H1 (cell line): Measurements from ENCODE around the gene KRTDAP. TPM values are rescaled to one million over a fixed set of nuclear protein-coding genes. Genes with fewer than 3 reads are reported as not detected.

Source experiments
- CTCF ChIA-PET: fragments of 300-600 bp; sonication (Branson Sonifier 250); formaldehyde crosslinking; loops from one replicate; lab custom pipeline; 2021; ENCODE audit not compliant: partially characterized antibody; lab: Charles Lee
- POLR2A ChIA-PET: fragments of 300-600 bp; sonication (Branson Sonifier 250); formaldehyde crosslinking; loops from one replicate; lab custom pipeline; 2021; ENCODE audit warnings: inconsistent platforms; ENCODE audit not compliant: partially characterized antibody; lab: Charles Lee
- DNase-seq, 2 experiments: peaks; one replicate each; pipeline versions ENCODE4 v3.0.0 to v3.0.0-alpha.2; 2010 to 2022; ENCODE audit warnings: low spot score in 2 of 2, low read depth in 1 of 2, mixed read lengths in 1 of 2
- FAIRE-seq: peaks from 2 replicates; lab custom pipeline; 2011; peaks lifted over from hg19 to GRCh38; lab: Jason Lieb, UNC
- H2AFZ ChIP-seq: 2 replicates; pipeline ENCODE4 v1.8.1; 2012; ENCODE audit warnings: low read length, inconsistent platforms
- H2AK5ac ChIP-seq: 2 replicates; pipeline ENCODE4 v1.6.1; 2013; ENCODE audit warnings: low read depth, low read length
- H2BK120ac ChIP-seq: replicated peaks from 2 replicates; pipeline ENCODE3; 2013; ENCODE audit warnings: low read depth, low read length, inconsistent platforms
- H2BK12ac ChIP-seq: 2 replicates; pipeline ENCODE4 v1.6.1; 2013; ENCODE audit warnings: low read depth, low read length
- H2BK15ac ChIP-seq: 2 replicates; pipeline ENCODE4 v1.6.1; 2013; ENCODE audit warnings: low read length
- H2BK20ac ChIP-seq: 2 replicates; pipeline ENCODE4 v1.6.1; 2013; ENCODE audit warnings: low read length
- H2BK5ac ChIP-seq: 2 replicates; pipeline ENCODE4 v1.6.1; 2013; ENCODE audit warnings: low read depth, low read length
- H3K14ac ChIP-seq: 2 replicates; pipeline ENCODE4 v1.6.1; 2013; ENCODE audit warnings: inconsistent platforms; ENCODE audit not compliant: insufficient read length
- H3K18ac ChIP-seq: 2 replicates; pipeline ENCODE4 v1.6.1; 2013; ENCODE audit warnings: low read length; ENCODE audit errors: extremely low read depth
- H3K23ac ChIP-seq: 2 replicates; pipeline ENCODE4 v1.6.1; 2013; ENCODE audit warnings: inconsistent platforms; ENCODE audit not compliant: insufficient read length
- H3K23me2 ChIP-seq: 2 replicates; pipeline ENCODE4 v1.6.1; 2013; ENCODE audit warnings: low read depth, low read length
- H3K27ac ChIP-seq: 2 replicates; pipeline ENCODE4 v1.6.1; 2011; ENCODE audit warnings: low read depth, low read length, inconsistent platforms
- H3K27me3 ChIP-seq, 4 experiments: replicated peaks in 1 of 4; 1 replicate in 1 of 4; 2 replicates in 3 of 4; pipeline versions ENCODE4 v1.6.1 to v1.8.1; 2011 to 2013; ENCODE audit warnings: low read length in 3 of 4, mild to moderate bottlenecking in 3 of 4, inconsistent platforms in 2 of 4, mixed read lengths in 2 of 4, moderate library complexity in 1 of 4; ENCODE audit not compliant: control insufficient read depth in 3 of 4, insufficient read depth in 3 of 4; ENCODE audit errors: extremely low read depth in 1 of 4
- H3K36me3 ChIP-seq, 4 experiments: 2 replicates each; pipeline versions ENCODE4 v1.6.1 to v1.8.1; 2011 to 2013; ENCODE audit warnings: mild to moderate bottlenecking in 4 of 4, low read length in 3 of 4, moderate library complexity in 2 of 4, control low read depth in 1 of 4, inconsistent platforms in 1 of 4; ENCODE audit not compliant: insufficient read depth in 4 of 4, control insufficient read depth in 2 of 4
- H3K4ac ChIP-seq: replicated peaks from 2 replicates; pipeline ENCODE3; 2013; ENCODE audit warnings: low read length, low read depth, mixed read lengths, inconsistent platforms; ENCODE audit not compliant: insufficient read length
- H3K4me1 ChIP-seq, 4 experiments: replicated peaks in 1 of 4; 1 replicate in 1 of 4; 2 replicates in 3 of 4; pipeline versions ENCODE4 v1.6.1 to v1.8.1; 2011 to 2013; ENCODE audit warnings: low read length in 3 of 4, inconsistent platforms in 2 of 4, mixed read lengths in 1 of 4; ENCODE audit not compliant: insufficient read depth in 4 of 4, control insufficient read depth in 3 of 4
- H3K4me2 ChIP-seq, 2 experiments: 2 replicates each; pipeline versions ENCODE4 v1.6.1 to v1.8.1; 2011 to 2013; ENCODE audit warnings: low read depth in 2 of 2, low read length in 2 of 2, control low read depth in 1 of 2, inconsistent platforms in 1 of 2, mild to moderate bottlenecking in 1 of 2; ENCODE audit not compliant: insufficient read depth in 1 of 2
- H3K4me3 ChIP-seq, 4 experiments: fragments of 200-600, 300-600 bp in 1 of 4; sonication (generic), shearing (Covaris generic), sonication (Bioruptor Twin) in 1 of 4; 2 replicates each; pipeline versions ENCODE4 v1.5.1 to v1.8.1; 2011 to 2016; ENCODE audit warnings: low read length in 4 of 4, low read depth in 3 of 4, control low read depth in 2 of 4, inconsistent platforms in 2 of 4, mild to moderate bottlenecking in 2 of 4, mixed read lengths in 1 of 4, moderate library complexity in 1 of 4; ENCODE audit not compliant: insufficient read depth in 2 of 4; ENCODE audit errors: extremely low read depth in 1 of 4
- H3K56ac ChIP-seq: replicated peaks from 2 replicates; pipeline ENCODE3; 2013; ENCODE audit warnings: low read depth, mild to moderate bottlenecking, mixed read lengths, low read length, inconsistent platforms; ENCODE audit not compliant: insufficient read length
- H3K79me1 ChIP-seq: 2 replicates; pipeline ENCODE4 v1.6.1; 2013; ENCODE audit warnings: low read depth, low read length, control low read depth
- H3K79me2 ChIP-seq, 2 experiments: 2 replicates each; pipeline versions ENCODE4 v1.6.1 to v1.8.1; 2012 to 2013; ENCODE audit warnings: low read length in 2 of 2, mild to moderate bottlenecking in 2 of 2, inconsistent platforms in 1 of 2; ENCODE audit not compliant: insufficient read depth in 2 of 2, control insufficient read depth in 1 of 2
- H3K9ac ChIP-seq, 4 experiments: replicated peaks in 1 of 4; 1 replicate in 1 of 4; 2 replicates in 3 of 4; pipeline versions ENCODE4 v1.6.1 to v1.8.1; 2011 to 2013; ENCODE audit warnings: low read depth in 3 of 4, low read length in 3 of 4, control low read depth in 2 of 4, mild to moderate bottlenecking in 2 of 4, moderate library complexity in 2 of 4, inconsistent platforms in 1 of 4; ENCODE audit errors: extremely low read depth in 1 of 4
- H3K9me3 ChIP-seq, 2 experiments: 2 replicates each; pipeline versions ENCODE4 v1.6.1 to v1.8.1; 2012 to 2013; ENCODE audit warnings: mild to moderate bottlenecking in 2 of 2, moderate library complexity in 2 of 2, control low read depth in 1 of 2, inconsistent platforms in 1 of 2, low read depth in 1 of 2, low read length in 1 of 2, mixed read lengths in 1 of 2; ENCODE audit not compliant: insufficient read depth in 2 of 2
- H4K20me1 ChIP-seq, 2 experiments: replicated peaks in 1 of 2; 2 replicates each; pipeline versions ENCODE3 to v1.8.1; 2011 to 2013; ENCODE audit warnings: inconsistent platforms in 2 of 2, low read length in 2 of 2, mild to moderate bottlenecking in 1 of 2; ENCODE audit not compliant: insufficient read depth in 2 of 2, control insufficient read depth in 1 of 2
- H4K5ac ChIP-seq: 2 replicates; pipeline ENCODE4 v1.6.1; 2013; ENCODE audit warnings: low read length, low read depth, mixed read lengths, inconsistent platforms; ENCODE audit not compliant: insufficient read length
- H4K8ac ChIP-seq: 2 replicates; pipeline ENCODE4 v1.8.0; 2013; ENCODE audit warnings: mild to moderate bottlenecking, moderate library complexity, low read length, inconsistent platforms; ENCODE audit not compliant: insufficient read depth; ENCODE audit errors: extremely low read depth
- H4K91ac ChIP-seq: replicated peaks from 2 replicates; pipeline ENCODE3; 2013; ENCODE audit warnings: low read length, mixed read lengths, inconsistent platforms; ENCODE audit not compliant: insufficient read length
- CHD1 ChIP-seq: IDR thresholded peaks from 2 replicates; pipeline ENCODE4 v1.6.1; 2012; ENCODE audit warnings: low read depth, low read length, improper control_type of control experiment
- FOSL1 ChIP-seq: IDR thresholded peaks from 2 replicates; pipeline ENCODE4 v1.6.1; 2011; ENCODE audit warnings: mild to moderate bottlenecking, low read depth, low read length, moderate library complexity; ENCODE audit not compliant: insufficient read depth
- GTF2F1 ChIP-seq: IDR thresholded peaks from 2 replicates; pipeline ENCODE4 v1.6.1; 2012; ENCODE audit warnings: low read depth, low read length, improper control_type of control experiment, borderline replicate concordance
- HDAC2 ChIP-seq, 2 experiments: fragments of 300-600 bp in 1 of 2; sonication (generic) in 1 of 2; IDR thresholded peaks; 2 replicates each; pipeline ENCODE4 v1.6.1; 2011 to 2012; ENCODE audit warnings: low read depth in 2 of 2, low read length in 2 of 2, mild to moderate bottlenecking in 2 of 2, moderate library complexity in 2 of 2, borderline replicate concordance in 1 of 2, inconsistent platforms in 1 of 2
- NANOG ChIP-seq: IDR thresholded peaks from 2 replicates; pipeline ENCODE4 v1.6.1; 2011; ENCODE audit warnings: low read length, low read depth, mild to moderate bottlenecking, inconsistent platforms; ENCODE audit not compliant: insufficient read depth, poor library complexity, severe bottlenecking
- PHF8 ChIP-seq: fragments of 200-600 bp; sonication (generic); conservative IDR thresholded peaks from 2 replicates; pipeline ENCODE4 v1.7.1; 2012; ENCODE audit warnings: low read depth, mild to moderate bottlenecking, inconsistent platforms, low read length, moderate library complexity
- RNF2 ChIP-seq: fragments of 200-900, 300-1000 bp; sonication (generic); IDR thresholded peaks from 2 replicates; pipeline ENCODE4 v1.7.1; 2016; ENCODE audit warnings: borderline replicate concordance, low read depth, mild to moderate bottlenecking, antibody characterized with exemption, low read length; ENCODE audit not compliant: poor library complexity, severe bottlenecking; ENCODE audit errors: missing control alignments
- SIN3A ChIP-seq, 2 experiments: IDR thresholded peaks in 1 of 2; conservative IDR thresholded peaks in 1 of 2; 2 replicates each; pipeline ENCODE4 v1.6.1; 2011 to 2012; ENCODE audit warnings: low read length in 2 of 2, improper control_type of control experiment in 1 of 2, low read depth in 1 of 2, mild to moderate bottlenecking in 1 of 2
- WGBS, 2 experiments: shearing (Covaris generic) in 1 of 2; methylation state at CpG; one replicate each; pipeline versions ENCODE4 v1.1.6 to v1.1.7; 2013 to 2015; ENCODE audit warnings: low lambda C conversion rate in 2 of 2, mixed read lengths in 2 of 2, inconsistent platforms in 1 of 2, low coverage in 1 of 2, missing lambda C conversion rate in 1 of 2; ENCODE audit not compliant: insufficient replicate concordance in 2 of 2, insufficient coverage in 1 of 2, insufficient read length in 1 of 2; ENCODE audit errors: extremely low coverage in 1 of 2, missing lambda C conversion rate in 1 of 2; 5-methylcytosine and 5-hydroxymethylcytosine counted together
- polyA plus RNA-seq, 7 experiments: library from polyadenylated mRNA; depleted of rRNA in 3 of 7; stranded (reverse) in 5 of 7; unstranded in 2 of 7; fragments of >200 nt in 5 of 7; fragments of 200-250 nt in 2 of 7; gene quantifications; 1 replicate in 5 of 7; 2 replicates in 1 of 7; 4 replicates in 1 of 7; pipeline versions ENCODE4 v1.2.1 to v1.2.3, GENCODE V29; 2011 to 2013; ENCODE audit warnings: missing spikeins in 2 of 7, mixed read lengths in 2 of 7
- total RNA-seq: library from RNA; stranded (reverse); fragmentation: NEBNext Ultra II Directional; extraction: Animal tissue kit (Norgen Biotek cat#: 25700); gene quantifications from 2 replicates; pipeline ENCODE4 v1.2.1, GENCODE V29; 2021

Gene KRTDAP
- total and polyA plus RNA-seq, 2 of the 8 experiments (the other 6 are each of a cell fraction or from before 2014, with no cell fraction given), result 0.69 to 0.88 TPM

GRCh38 chr19:35451338-35452096 is 38.7 kb downstream of the KRTDAP start:
- TF ChIP-seq NANOG (no peak), FOSL1 (no peak), CHD1 (no peak), SIN3A (conservative IDR thresholded peaks at IDR 0.05 in 1 of 2, IDR thresholded peaks at IDR 0.05 in 1 of 2; ENCODE audit: low read depth in 1 of 2, low read length in 2 of 2) (no peak), RNF2 (no peak), HDAC2 (IDR thresholded peaks at IDR 0.05; ENCODE audit: borderline replicate concordance in 1 of 2, low read depth in 2 of 2, low read length in 2 of 2) (no peak), PHF8 (no peak), GTF2F1 (no peak)
- ChIA-PET CTCF (interaction anchor here (1.0 to 1.4 kb wide), 3 partner anchors 18 to 35 kb away, joined by 3 to 5 read pairs (median 4); no protein-coding TSS in a partner anchor), POLR2A (no interaction called here)

More at GRCh38 chr19:35451338-35452096, 38.7 kb downstream of the KRTDAP start:
- no peaks in the 10 kb centered on the region for H3K79me2 ChIP-seq
- H3K56ac ChIP-seq, result no peak overlapping the region
- H2AK5ac ChIP-seq, result no peak overlapping the region
- H2BK20ac ChIP-seq, result no peak overlapping the region
- no peak overlapping the region for H2BK15ac ChIP-seq
- no peak overlapping the region for H2AFZ ChIP-seq
- H2BK120ac ChIP-seq, result no peak overlapping the region
- no peak overlapping the region for H3K9ac ChIP-seq
- no peak overlapping the region for H4K5ac ChIP-seq
- no peak overlapping the region for H3K14ac ChIP-seq
- no peak overlapping the region for H3K23ac ChIP-seq
- H2BK5ac ChIP-seq, result no peak overlapping the region
- H2BK12ac ChIP-seq, result no peak overlapping the region
- H3K4me1 ChIP-seq, result peaks cover 0 to 4% (median 0%) of the 10 kb centered on the region in 4 experiments; a peak in 1 of 7 replicates
- H3K36me3 ChIP-seq, result no peaks in the 10 kb centered on the region
- H3K4me3 ChIP-seq, result no peak overlapping the region
- H4K20me1 ChIP-seq, result no peaks in the 10 kb centered on the region
- H3K79me1 ChIP-seq, result no peaks in the 10 kb centered on the region
- DNase-seq (no peak), FAIRE-seq (no peak)
- H3K4ac ChIP-seq, result no peak overlapping the region
- H4K91ac ChIP-seq, result no peak overlapping the region
- H3K23me2 ChIP-seq, result no peaks in the 10 kb centered on the region
- 89% methylated on average over 7 of the region's 7 CpGs; no CpG with 5 or more reads in 1 of the 2 experiments for WGBS, 2 experiments
- H3K27me3 ChIP-seq, result peaks cover 0 to 5% (median 0%) of the 10 kb centered on the region in 4 experiments; a peak in 3 of 7 replicates
- H3K4me2 ChIP-seq, result no peak overlapping the region
- no peaks in the 10 kb centered on the region for H3K9me3 ChIP-seq
- H4K8ac ChIP-seq, result no peak overlapping the region
- H3K27ac ChIP-seq, result no peak overlapping the region
- H3K18ac ChIP-seq, result no peak overlapping the region
